K562 (cell line): ENCODE measurements around the gene SHBG. TPM values are rescaled to one million over a fixed set of nuclear protein-coding genes. Genes with fewer than 3 reads are reported as not detected.

Experiments used
- ARID2 ChIP-seq: fragments of 450-650 bp; IDR thresholded peaks from 2 replicates; pipeline ENCODE4 v1.6.1; 2017; ENCODE audit warnings: antibody characterized with exemption, mild to moderate bottlenecking
- ARID3A ChIP-seq: IDR thresholded peaks from 2 replicates; pipeline ENCODE4 v1.6.1; 2012; ENCODE audit warnings: low read depth, low read length, improper control_type of control experiment, borderline replicate concordance
- ARNT ChIP-seq, 2 experiments: fragments of 450-650 bp; IDR thresholded peaks; 2 replicates each; pipeline ENCODE4 v1.6.1; 2016; ENCODE audit warnings: mild to moderate bottlenecking in 1 of 2
- CC2D1A ChIP-seq: fragments of 450-650 bp; IDR thresholded peaks from 2 replicates; pipeline ENCODE4 v1.6.1; 2017; ENCODE audit warnings: mild to moderate bottlenecking
- FOXJ3 ChIP-seq: sonication (generic); formaldehyde crosslinking; IDR thresholded peaks from 2 replicates; pipeline ENCODE4 v1.4.0; 2020; ENCODE audit warnings: mild to moderate bottlenecking, missing genetic modification reagents
- HDAC1 ChIP-seq, 2 experiments: fragments of 450-650 bp; IDR thresholded peaks; 2 replicates each; pipeline ENCODE4 v1.6.1; 2016 to 2017; ENCODE audit warnings: inconsistent platforms in 1 of 2, mild to moderate bottlenecking in 1 of 2, moderate library complexity in 1 of 2
- POLR3G ChIP-seq: IDR thresholded peaks from 2 replicates; pipeline ENCODE4 v1.6.1; 2011; ENCODE audit not compliant: insufficient read length, insufficient replicate concordance; ENCODE audit errors: extremely low read depth
- RAD21 ChIP-seq, 2 experiments: fragments of 250-450 bp in 1 of 2; fragments of 450-650 bp in 1 of 2; sonication (Bioruptor Pico) in 1 of 2; formaldehyde crosslinking in 1 of 2; IDR thresholded peaks in 1 of 2; conservative IDR thresholded peaks in 1 of 2; 2 replicates each; pipeline versions ENCODE4 v1.4.0 to v1.8.0; 2020 to 2022; ENCODE audit warnings: mild to moderate bottlenecking in 2 of 2, moderate library complexity in 1 of 2
- RCOR1 ChIP-seq, 2 experiments: IDR thresholded peaks; 2 replicates each; pipeline ENCODE4 v1.6.1; 2012; ENCODE audit warnings: low read depth in 2 of 2, low read length in 2 of 2, borderline replicate concordance in 1 of 2, improper control_type of control experiment in 1 of 2
- SP2 ChIP-seq: IDR thresholded peaks from 2 replicates; pipeline ENCODE4 v1.6.1; 2011; ENCODE audit warnings: mild to moderate bottlenecking, low read depth, low read length, moderate library complexity; ENCODE audit not compliant: poor library complexity, severe bottlenecking; ENCODE audit errors: extremely low read depth
- TFAP4 ChIP-seq: sonication (generic); formaldehyde crosslinking; IDR thresholded peaks from 2 replicates; pipeline ENCODE4 v1.8.0; 2022; ENCODE audit warnings: missing genetic modification reagents, mild to moderate bottlenecking, moderate library complexity, borderline replicate concordance
- XRCC4 ChIP-seq: IDR thresholded peaks from one replicate; pipeline ENCODE4 v1.6.1; 2011; ENCODE audit not compliant: insufficient read depth, insufficient read length; ENCODE audit errors: extremely low read depth
- ZBTB7A ChIP-seq: IDR thresholded peaks from 2 replicates; pipeline ENCODE4 v1.6.1; 2011; ENCODE audit warnings: low read depth, mild to moderate bottlenecking, low read length, moderate library complexity, borderline replicate concordance; ENCODE audit not compliant: control insufficient read depth
- polyA plus RNA-seq, 8 experiments: library from polyadenylated mRNA; depleted of rRNA in 4 of 8; stranded (reverse) in 5 of 8; unstranded in 3 of 8; fragments of >200 nt; fragmentation: Nextera tagmentation in 2 of 8; fragmentation: Illumina TruSeq in 1 of 8; extraction: Ambion mirVana in 2 of 8; extraction: Trizol in 1 of 8; gene quantifications; 2 replicates each; pipeline versions ENCODE4 v1.2.1 to v1.2.3, GENCODE V29; 2011 to 2014; ENCODE audit warnings: inconsistent platforms in 1 of 8, missing spikeins in 1 of 8
- total RNA-seq, 7 experiments: library from RNA; depleted of rRNA in 6 of 7; stranded (reverse); fragments of >200 nt in 6 of 7; fragmentation: Illumina TruSeq in 2 of 7; extraction: Trizol in 2 of 7; gene quantifications; 2 replicates each; pipeline versions ENCODE4 v1.2.1 to v1.2.3, GENCODE V29; 2011 to 2021; ENCODE audit warnings: low replicate concordance in 1 of 7
- TF ChIP-seq, protein P1 (sequence below): fragments of 250-450 bp; sonication (Bioruptor Pico); IDR thresholded peaks from 2 replicates; pipeline ENCODE4 v1.4.0; 2020; ENCODE audit warnings: mild to moderate bottlenecking
- TF ChIP-seq, protein P2 (sequence below): sonication (generic); formaldehyde crosslinking; IDR thresholded peaks from 2 replicates; pipeline ENCODE4 v1.8.0; 2022; ENCODE audit warnings: mild to moderate bottlenecking, missing genetic modification reagents

Gene SHBG
- total and polyA plus RNA-seq, 9 of the 15 experiments (the other 6 are each of a cell fraction or from before 2014, with no cell fraction given), result not detected

- TF ChIP-seq ARID3A (no peak), POLR3G (no peak), RAD21 (CRISPR knock-in tag; conservative IDR thresholded peaks at IDR 0.05 in 1 of 2, IDR thresholded peaks at IDR 0.05 in 1 of 2) (peak; percentile 57 to 88), ARNT (IDR thresholded peaks at IDR 0.05) (no peak), HDAC1 (IDR thresholded peaks at IDR 0.05) (no peak), ARID2 (peak; percentile 72), CC2D1A (peak; percentile 59), RCOR1 (IDR thresholded peaks at IDR 0.05; ENCODE audit: borderline replicate concordance in 1 of 2, low read depth in 2 of 2, low read length in 2 of 2) (0 out of 4 replicates have a peak, but pooled peaks of 1 of the 2 experiments have one; percentile 43), FOXJ3 (CRISPR knock-in tag) (no peak), SP2 (no peak), ZBTB7A (peak; percentile 43; the same call in 1 of the 2 replicates), XRCC4 (no peak), TFAP4 (CRISPR knock-in tag) (peak; percentile 59)
- TF ChIP-seq, protein P1, sequence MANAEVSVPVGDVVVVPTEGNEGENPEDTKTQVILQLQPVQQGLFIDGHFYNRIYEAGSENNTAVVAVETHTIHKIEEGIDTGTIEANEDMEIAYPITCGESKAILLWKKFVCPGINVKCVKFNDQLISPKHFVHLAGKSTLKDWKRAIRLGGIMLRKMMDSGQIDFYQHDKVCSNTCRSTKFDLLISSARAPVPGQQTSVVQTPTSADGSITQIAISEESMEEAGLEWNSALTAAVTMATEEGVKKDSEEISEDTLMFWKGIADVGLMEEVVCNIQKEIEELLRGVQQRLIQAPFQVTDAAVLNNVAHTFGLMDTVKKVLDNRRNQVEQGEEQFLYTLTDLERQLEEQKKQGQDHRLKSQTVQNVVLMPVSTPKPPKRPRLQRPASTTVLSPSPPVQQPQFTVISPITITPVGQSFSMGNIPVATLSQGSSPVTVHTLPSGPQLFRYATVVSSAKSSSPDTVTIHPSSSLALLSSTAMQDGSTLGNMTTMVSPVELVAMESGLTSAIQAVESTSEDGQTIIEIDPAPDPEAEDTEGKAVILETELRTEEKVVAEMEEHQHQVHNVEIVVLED (CRISPR knock-in tag), result no peak
- TF ChIP-seq, protein P2, sequence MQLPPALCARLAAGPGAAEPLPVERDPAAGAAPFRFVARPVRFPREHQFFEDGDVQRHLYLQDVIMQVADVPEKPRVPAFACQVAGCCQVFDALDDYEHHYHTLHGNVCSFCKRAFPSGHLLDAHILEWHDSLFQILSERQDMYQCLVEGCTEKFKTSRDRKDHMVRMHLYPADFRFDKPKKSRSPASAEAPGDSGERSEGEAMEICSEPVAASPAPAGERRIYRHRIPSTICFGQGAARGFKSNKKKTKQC, result no peak
- TF ChIP-seq, all 486 proteins: peak for 18
Observed at GRCh38 chr17:7634384-7634783, 4.4 kb downstream of the SHBG start (continued).
